GM19397 (cell line): ENCODE data around the gene NHSL2.
"Not testable (repeated sequence)": the region's sequence is repeated elsewhere in the genome, so short reads cannot be mapped to it uniquely, and the experiment has no call there.

Source experiments
- ATAC-seq: cut with Tn5 transposase; IDR thresholded peaks from one replicate; pipeline ENCODE4 v1.9.1; 2021; ENCODE audit warnings: mild to moderate bottlenecking, moderate library complexity; ENCODE audit not compliant: unreplicated experiment

The NHSL2 gene

DNA sequence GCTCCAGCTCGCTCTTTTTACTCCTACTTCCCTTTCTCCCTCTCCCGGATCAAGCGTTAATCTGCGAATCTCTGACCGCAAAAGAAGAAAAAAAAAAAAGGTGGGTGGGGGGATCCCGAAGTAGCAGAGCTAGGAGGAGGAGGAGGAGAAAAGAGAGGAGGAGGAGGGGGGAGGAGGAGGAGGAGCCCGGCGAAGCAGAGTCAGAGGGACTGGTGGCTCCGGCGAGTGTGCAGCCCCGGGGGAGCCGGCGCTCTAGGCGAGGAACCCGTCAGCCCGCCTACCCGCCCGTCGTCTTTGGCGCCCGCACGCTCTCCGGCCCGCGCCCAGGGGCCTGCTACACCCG is at the start of gene NHSL2:
NHSL2 (plus strand) TSS at position 203 of the 343 bp plus-strand sequence.
- no peak for ATAC-seq

DNA sequence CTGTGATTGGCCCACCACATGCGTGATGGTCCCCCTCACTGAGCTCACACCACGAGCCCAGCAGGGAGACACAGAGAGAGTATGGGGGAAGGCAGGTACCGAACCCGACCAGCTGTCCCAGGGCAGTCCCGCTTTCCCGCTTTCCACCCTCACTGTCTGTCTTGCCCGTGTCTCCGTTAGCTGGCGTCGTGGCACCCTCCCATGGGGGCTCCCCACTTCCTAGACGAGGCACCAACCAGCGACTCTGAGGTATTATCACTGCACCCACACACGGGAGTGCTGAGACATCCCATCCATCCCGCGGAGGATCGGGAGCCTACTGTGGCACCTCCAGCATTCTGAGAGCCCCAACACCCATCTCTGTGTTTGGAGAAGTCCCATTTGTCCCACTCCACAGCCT is 43.0 kb upstream of the NHSL2 start:
- no peak for ATAC-seq

- ATAC-seq: not testable (repeated sequence)
Measured at GRCh38 chrX:71869566-71869965, 41.1 kb upstream of the NHSL2 start.

- ATAC-seq: no peak
Measured at GRCh38 chrX:71870208-71871098, 40.2 kb upstream of the NHSL2 start.

- no peak for ATAC-seq
Measured at GRCh38 chrX:71871367-71871766, 39.3 kb upstream of the NHSL2 start.

GRCh38 chrX:71872542-71873458 is 37.8 kb upstream of the NHSL2 start:
- no peak for ATAC-seq

- no peak for ATAC-seq
Measured at GRCh38 chrX:71873459-71873833, 37.2 kb upstream of the NHSL2 start.

- ATAC-seq: not testable (repeated sequence)
Measured at GRCh38 chrX:71876841-71877240, 33.8 kb upstream of the NHSL2 start.

DNA sequence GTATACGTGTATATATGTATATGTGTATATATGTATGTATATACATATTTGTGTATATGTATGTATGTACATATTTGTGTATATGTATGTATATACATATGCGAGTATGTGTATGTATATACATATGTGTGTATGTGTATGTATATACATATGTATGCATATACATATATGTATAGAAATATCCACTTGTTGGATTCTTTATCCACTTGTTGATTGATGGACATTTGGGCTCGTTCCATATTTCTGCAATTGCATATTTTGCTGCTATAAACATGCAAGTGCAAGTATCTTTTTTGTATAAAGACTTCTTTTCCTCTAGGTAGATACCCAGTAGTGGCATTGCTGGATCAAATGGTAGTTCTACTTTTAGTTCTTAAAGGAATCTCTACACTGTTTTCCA is 25.5 kb upstream of the NHSL2 start:
- ATAC-seq: no peak

DNA sequence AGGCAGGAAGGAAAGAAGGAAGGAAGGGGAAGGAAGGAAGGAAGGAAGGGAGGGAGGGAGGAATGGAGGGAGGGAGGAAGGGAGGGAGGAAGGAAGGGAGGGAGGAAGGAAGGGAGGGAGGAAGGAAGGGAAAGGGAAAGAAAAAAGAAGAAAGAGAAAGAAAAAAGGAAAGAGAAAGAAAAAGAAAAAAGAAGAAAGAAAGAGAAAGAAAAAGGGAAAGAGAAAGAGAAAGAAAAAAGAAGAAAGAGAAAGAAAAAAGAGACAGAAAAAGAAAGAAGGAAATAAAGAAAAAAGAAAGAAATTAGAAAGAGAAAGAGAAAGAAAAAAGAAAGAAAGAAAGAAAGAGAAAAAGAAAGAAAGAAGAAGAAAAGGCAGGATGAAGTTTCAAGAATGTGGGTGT is 15.0 kb upstream of the NHSL2 start:
- ATAC-seq: no peak

DNA sequence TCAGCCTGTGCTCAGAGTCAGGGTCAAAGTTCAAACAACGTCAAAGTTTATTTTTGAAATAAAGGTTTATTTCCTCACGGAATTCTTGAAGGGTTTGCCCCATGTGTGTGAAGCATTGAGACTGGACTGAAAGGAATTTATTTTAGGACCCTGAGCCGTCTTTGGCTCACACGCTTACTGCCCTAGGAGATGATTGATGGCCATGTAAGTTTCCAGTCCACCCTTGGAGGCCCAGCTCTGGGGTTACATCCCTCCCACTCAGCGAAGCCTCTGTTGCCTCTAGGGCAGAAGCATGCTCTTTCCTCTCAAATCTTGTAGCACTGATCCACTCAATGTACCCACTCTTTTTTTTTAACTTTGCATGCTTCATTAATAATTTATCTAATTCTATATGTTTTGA is 4.5 kb upstream of the NHSL2 start:
- ATAC-seq: no peak

DNA sequence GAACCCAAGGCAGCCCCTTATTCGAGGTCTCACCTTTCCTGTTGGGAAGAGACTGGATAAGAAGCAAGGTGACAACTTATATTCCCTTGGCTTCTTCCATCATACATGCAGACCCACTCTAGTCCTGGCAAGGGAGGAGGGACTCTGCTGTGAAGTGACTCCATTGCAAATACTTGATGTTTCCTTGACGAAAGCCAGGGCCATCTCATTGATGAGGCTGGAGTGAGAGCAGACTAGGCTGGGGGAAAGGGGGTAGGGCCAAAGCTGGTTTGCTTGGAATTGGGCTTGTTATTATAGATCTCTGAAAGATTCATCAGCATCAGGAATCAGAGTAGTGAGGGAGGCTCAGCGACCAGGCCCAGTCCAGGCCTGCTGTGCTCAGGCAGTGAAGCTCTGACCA is 2.3 kb upstream of the NHSL2 start:
- no peak for ATAC-seq

DNA sequence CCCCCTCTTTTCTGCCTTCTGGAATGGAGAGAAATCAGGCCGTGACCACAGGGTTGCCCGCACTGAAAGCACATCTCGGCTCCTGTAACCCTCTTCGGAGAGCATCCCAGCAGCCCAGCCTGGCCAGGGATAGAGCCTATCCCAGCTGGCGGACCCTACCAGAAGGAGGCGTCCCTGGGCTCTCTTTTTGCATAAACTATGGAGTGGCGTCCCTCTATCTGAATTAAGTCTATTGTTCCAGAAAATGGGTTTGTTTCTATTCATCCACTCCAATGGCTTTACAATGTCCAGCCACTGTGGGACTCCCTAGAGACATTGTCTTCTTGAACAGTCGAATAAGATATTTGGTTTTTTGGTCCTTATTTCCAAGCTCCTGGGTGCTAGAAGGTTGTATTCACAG is 689 bp upstream of the NHSL2 start:
- no peak for ATAC-seq

GRCh38 chrX:71910986-71911730 is 513 bp downstream of the NHSL2 start:
- ATAC-seq: no peak

DNA sequence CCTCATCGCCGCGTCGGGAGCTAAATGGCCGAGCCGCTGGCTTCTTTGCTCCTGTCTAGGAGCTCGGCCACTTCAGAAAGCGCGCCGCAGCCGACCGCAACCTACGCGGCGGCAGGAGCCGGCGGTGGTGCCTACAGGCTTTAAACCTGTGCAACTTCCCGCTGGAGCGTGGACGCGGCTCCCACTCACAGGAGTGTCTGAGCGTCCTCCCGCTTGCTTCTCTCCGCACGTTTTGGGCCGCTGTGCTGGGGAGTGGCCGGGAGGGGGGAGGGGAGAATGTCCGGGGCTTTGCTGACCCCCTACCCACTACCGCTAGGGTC is 1.0 kb downstream of the NHSL2 start:
- ATAC-seq: no peak

- ATAC-seq: no peak
Measured at GRCh38 chrX:71912156-71912555, 1.5 kb downstream of the NHSL2 start.

DNA sequence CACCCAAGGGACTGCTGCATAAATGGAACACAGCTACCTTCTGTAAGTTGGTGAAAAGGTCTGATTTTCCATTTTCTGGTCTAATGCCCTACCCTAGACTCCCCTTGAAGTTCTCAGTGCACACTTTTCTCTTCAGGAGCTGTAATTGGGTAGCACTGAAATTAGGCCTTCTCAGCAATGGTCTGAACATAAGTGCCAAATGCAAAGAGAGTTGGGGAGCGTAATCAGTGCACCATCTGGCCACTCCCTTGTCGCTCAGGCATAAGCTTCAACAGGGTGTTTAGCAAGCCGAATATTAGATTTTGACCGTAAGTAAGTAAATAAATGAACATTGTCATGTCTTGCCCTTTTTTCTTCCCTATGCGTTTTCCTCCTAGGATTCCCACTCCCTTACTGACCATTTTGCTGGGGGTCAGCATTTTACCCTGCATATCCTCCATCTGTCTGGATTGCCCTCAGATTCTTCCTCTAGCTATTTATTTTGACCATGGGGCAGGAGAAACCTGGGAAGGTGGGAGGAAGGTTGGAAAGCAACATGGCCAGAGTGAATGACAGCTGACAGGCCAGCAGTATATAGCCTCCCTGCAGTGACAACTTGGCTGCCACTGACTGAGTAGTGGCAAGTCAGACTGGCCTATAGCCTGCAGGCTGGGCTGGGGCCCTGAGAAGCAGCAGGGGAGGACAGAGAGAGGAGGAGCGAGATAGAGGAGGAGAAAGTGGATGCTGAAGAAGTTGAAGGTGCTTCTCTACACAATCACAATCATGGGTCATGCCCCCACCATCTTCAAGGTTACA is 2.7 kb downstream of the NHSL2 start:
- ATAC-seq: no peak

DNA sequence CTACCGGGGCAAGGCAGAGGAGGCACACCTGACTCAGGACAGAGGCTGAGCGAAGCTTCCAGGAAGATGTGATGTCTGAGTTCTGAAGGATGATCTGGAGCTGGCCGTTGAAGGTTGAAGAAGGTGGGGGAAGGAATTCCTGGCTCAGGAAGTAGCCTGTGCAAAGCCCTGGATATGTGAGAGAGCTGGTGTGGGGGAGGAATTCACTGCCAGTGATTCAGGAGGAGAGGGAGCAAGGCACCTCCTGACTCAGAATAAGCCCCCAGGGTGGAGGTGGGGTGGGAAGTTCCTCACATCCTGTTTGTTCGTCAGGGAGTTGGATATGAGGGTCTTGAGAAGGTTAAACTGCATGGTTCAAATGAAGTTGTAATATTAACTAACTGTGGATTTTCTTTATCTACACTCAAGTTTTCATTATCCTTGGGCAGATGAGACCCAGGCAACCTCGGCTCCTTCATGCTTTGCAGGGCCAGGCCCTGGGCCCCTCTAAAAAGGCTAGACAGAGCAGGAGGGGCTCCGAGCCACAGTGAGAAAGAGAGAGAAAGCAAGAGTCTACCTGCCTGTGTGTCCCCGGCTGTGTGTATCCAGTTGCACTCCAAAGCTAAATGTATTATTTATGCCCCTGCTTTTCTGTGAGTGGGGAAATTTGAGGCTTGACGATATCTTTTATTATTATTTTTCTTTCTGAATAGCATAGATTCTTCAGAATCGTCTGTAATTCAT is 7.1 kb downstream of the NHSL2 start:
- no peak for ATAC-seq

- ATAC-seq: no peak
Measured at GRCh38 chrX:71919431-71919830, 8.8 kb downstream of the NHSL2 start.

- no peak for ATAC-seq
Measured at GRCh38 chrX:71919886-71920285, 9.2 kb downstream of the NHSL2 start.
